Dedifferentiated amniotic fluid mesenchymal stem cell (primary cell): Measurements from ENCODE around the gene ACR.

Experiments
- DNase-seq: peaks from one replicate; pipeline ENCODE4 v3.0.0-alpha.2; 2016; ENCODE audit errors: extremely low spot score

The ACR gene

GRCh38 chr22:50702821-50703725, 34.9 kb upstream of the ACR start:
- DNase-seq, result no peak

DNA sequence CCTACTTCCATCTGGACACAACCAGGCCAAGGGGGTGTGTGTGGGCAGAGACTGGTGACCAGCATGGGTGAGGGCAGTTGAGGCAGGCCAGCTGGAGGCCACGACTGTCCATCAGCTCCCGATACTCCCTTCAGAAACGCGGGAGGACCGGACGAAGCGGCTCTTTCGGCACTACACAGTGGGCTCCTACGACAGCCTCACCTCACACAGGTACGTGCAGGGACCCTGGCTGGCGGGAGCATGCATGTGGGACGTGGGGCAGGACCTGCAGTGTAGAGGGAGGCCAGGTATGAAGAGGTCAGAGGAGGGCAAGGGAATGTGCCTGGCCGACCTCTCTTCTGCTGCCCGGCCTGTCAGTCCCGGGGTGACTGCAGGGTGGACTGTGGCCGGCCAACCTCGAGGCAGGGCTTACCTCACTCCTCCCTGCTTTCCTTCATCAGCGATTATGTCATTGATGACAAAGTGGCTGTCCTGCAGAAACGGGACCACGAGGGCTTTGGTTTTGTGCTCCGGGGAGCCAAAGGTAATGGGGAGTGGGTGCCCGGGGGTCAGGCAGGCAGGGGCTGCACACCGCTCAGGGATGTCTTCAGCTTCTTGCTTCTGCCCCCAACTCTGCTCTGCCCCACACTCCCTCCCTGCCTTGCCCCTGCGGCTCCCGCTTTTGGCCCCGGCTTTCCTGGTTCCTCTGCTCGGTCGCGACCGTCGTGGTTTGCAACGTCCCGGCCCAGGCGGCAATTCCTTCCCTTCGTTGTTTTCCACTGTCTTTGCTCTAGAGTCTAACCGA, 34.1 kb upstream of the ACR start:
- DNase-seq, result no peak

GRCh38 chr22:50704510-50705218, 33.3 kb upstream of the ACR start:
- DNase-seq, result no peak

- no peak for DNase-seq
Observed at GRCh38 chr22:50705219-50705691, 32.7 kb upstream of the ACR start.

DNA sequence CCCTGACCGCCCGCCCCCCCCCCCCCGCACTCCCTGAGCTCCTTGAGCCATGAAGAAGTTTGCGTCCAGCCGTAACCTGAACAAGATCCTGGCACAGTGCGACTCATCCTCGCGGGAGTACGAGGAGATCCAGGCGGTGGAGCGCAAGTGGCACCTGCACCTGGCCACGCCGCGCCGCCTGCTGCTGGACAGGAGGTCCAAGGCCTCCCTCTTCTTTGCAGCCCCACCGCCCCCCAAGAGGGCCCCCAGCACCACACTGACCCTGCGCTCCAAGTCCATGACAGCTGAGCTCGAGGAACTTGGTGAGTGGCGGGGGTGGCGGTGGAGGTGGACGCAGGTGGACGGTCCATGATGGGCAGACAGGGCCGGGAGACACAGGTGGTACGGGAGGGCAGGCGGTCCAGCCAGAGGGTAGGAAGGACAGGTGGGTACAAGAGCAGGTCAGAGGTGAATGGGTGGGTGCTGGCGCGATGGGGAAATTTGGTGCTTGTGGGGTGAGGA, 32.1 kb upstream of the ACR start:
- DNase-seq, result no peak

DNA sequence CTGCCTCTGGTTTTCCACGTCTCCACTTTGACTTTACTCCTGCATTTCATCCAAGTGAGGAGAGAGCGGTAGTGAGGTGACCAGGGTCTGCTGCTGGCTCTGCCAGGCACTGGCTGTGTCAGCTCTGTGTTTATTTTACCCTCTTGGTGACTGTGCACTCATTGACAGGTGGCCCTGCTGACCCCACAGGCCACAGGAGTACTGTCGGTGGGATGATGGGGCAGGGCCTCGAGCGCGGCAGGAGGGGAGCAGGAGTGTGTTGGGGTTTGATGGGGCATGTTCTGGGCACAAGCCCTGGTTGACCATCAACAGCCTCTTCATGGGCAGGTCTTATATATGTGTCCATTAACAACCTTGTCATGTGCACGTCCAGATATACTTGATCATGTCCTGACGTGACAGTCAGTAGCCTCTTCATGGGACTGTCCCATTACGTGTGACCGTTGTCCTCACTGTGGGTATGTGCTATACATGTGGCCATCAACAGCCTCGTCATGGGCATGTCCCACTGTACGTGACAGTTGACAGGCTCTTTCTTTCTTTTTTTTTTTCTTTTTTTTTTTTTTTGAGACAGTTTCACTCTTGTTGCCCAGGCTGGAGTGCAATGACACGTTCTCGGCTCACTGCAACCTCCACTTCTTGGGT, 31.4 kb upstream of the ACR start:
- DNase-seq, result no peak

GRCh38 chr22:50708474-50708873, 29.5 kb upstream of the ACR start:
- DNase-seq, result no peak

DNA sequence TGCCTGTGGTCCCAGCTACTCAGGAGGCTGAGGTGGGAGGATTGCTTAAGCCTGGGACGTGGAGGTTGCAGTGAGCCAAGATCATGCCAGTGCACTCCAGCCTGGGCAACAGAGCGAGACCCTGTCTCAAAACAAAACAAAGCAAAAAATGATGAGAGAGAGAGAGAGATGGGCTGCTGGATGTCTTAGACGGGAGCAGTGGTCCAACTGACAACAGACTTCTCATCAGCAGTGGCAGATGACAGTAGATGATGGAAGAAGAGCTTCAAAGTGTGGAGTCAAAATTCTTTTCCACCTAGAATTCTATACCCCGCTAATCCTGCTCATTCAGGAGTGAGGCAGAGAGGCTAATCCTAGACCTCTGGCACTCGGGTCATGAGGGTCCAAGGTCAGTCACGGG, 29.0 kb upstream of the ACR start:
- no peak for DNase-seq

GRCh38 chr22:50710221-50710620, 27.8 kb upstream of the ACR start:
- DNase-seq, result no peak

- no peak for DNase-seq
Observed at GRCh38 chr22:50710886-50711285, 27.1 kb upstream of the ACR start.

- DNase-seq, result no peak
Observed at GRCh38 chr22:50711446-50712340, 26.3 kb upstream of the ACR start.

GRCh38 chr22:50712341-50713007, 25.5 kb upstream of the ACR start:
- no peak for DNase-seq

DNA sequence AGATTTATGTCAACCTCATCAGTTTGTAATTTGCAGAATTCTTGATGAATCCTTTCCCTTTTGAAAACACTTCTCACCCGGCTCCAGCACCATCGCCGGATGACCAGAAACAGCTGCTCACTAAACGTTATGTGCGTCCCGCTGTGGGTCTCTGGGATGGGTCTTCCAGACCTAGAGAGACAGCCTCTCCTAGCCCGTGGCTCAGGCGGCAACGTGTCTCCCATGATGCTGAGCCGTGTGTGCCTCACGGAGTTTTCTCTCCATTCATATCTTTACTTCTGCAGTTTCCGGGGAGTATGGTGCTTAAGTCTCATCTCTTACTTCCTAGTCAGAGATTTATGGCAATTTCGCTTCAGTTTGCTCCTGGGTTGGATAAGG, 25.0 kb upstream of the ACR start:
- DNase-seq, result no peak

- no peak for DNase-seq
Observed at GRCh38 chr22:50713571-50714056, 24.4 kb upstream of the ACR start.

- DNase-seq, result no peak
Observed at GRCh38 chr22:50714150-50714549, 23.9 kb upstream of the ACR start.

DNA sequence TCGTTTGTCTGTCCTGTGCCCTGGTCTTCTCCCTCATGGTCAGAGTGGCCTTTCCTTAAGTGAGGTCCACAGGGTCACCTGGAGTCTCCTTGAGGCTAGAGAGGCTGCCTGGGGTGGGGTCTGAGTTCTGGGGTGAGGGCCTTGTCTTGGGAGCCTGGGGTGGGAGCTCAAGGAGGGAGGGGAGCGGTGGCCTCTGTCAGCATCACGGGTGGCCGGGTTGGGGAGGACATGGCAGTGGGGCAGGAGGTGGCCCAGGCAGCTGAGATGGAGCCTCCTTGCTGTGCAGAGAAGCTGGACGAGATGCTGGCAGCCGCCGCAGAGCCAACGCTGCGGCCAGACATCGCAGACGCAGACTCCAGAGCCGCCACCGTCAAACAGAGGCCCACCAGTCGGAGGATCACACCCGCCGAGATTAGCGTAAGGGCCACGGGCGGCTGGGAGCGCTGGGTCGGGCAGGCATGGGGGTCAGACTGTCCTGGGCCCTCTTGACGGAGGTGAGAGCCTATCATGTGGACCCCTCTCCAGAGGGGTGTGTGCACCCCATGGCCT, 23.3 kb upstream of the ACR start:
- DNase-seq, result no peak

DNA sequence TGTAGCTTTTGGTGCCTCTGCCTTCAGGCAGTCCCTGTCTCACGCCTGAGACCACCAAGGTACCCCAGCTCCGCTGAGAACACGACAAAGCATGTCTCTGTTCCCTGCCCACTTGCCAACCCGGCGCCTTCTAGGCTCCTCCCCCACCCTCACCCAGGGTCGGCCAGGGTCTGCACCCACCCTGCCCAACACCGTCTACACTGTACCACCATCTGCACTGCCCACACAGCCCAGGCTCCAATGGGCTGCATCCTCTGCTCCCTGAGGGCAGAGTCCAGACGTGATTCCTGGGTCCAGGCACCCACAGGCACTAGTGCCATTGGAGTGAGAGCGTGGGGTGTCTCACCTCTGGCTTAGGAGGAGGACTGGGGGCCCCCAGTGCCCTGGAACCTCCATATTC, 22.8 kb upstream of the ACR start:
- no peak for DNase-seq

GRCh38 chr22:50715776-50716175, 22.2 kb upstream of the ACR start:
- DNase-seq, result no peak

GRCh38 chr22:50716290-50717024, 21.5 kb upstream of the ACR start:
- DNase-seq, result no peak
